ENCODE data around the gene KLC3.

Gene KLC3

DNA sequence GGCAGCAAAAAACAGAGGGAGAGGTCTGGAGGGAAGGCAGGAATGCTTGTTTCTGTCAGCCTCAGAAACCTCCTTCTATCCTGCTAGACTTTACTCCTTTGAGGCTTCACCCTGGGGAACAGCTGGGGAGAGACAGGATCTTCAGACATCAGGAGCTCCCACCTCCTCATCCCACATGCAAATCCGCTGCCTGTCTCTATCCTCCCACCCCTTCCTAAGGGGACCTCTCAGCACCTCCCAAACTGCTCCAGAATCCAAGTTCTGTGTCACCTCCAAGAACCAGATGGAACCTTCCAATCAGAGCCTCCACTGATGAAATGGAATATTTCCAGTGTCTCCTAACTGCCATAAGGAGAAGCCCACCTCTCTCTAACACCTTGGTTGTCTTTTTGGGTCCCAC lies 39.6 kb downstream of the KLC3 start:
- DNase-seq = no peak

DNA sequence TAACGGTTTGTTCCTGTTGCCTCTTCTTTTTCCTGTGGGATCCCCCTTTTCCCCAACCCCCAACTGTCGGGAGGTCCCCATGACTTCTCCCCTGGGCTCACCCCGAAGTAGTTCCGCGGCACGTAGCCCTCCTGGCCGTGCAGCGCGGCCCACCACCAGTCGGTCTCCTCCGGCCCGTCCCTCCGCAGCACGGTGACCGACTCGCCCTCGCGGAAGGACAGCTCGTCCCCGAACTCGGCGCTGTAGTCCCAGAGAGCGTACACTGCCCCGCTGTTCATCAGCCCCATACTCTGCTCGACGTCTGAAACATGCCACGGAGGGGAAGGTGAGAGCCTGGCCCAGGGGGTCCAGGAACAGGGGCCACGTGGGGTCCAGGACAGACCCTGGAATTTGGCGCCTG lies 41.9 kb downstream of the KLC3 start:
- no peak for DNase-seq

DNA sequence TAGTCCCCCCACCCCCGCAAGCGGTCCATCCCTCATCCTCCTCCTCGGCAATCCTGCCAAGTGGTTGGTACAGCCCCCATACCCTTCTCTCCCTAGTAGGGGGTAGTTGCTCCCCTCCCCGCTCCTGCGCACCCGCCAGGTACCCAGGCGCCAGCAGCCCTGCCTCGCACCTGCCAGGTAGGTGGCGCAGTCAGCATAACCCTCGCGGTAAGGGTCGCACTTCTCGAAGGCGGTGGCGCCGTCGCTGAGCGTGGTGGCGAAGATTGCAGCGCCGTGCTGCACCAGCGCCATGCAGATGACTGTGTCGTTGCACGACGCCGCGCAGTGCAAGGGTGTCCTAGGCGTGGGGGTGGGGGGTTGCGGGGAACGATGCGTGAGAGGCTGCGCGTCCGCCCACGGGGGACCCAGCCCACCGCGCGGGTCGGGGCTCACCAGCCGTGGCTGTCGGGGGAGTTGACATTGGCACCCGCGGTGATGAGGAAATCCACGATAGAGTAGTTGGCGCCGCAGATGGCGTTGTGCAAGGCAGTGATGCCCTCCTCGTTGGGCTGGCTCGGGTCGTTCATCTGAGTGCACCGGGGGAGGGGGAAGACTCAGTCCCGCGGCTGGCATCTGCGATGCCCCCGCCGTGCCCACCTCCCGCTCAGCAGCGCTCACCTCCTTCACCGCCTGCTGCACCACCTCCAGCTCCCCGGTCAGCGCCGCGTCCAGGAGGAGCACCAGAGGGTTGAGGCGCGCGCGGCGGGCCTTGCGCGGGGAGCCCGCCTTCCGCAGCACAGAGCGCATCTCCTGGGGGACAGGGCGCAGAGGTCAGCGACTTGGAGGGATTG lies 45.1 kb downstream of the KLC3 start:
- DNase-seq = peak; percentile 67

DNA sequence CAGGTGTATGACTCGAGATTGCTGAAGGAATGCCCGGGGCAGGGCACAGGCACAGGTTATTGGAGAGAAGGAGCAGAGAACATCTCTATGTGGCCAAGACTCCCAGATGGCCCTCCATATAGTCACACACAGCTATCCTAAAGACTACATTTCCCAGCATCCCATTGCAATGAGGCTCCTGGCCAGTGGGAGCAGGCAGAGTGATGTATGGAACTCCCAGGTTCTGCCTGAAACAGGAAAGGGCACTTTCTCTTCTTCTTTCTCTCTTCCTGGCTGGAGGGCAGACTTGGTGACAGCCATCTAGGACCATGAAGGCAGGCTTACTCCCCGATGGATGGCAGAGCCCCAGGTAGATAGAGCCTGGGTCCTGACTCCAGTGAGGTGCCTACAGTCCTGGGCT lies 50.8 kb downstream of the KLC3 start:
- DNase-seq = no peak

DNA sequence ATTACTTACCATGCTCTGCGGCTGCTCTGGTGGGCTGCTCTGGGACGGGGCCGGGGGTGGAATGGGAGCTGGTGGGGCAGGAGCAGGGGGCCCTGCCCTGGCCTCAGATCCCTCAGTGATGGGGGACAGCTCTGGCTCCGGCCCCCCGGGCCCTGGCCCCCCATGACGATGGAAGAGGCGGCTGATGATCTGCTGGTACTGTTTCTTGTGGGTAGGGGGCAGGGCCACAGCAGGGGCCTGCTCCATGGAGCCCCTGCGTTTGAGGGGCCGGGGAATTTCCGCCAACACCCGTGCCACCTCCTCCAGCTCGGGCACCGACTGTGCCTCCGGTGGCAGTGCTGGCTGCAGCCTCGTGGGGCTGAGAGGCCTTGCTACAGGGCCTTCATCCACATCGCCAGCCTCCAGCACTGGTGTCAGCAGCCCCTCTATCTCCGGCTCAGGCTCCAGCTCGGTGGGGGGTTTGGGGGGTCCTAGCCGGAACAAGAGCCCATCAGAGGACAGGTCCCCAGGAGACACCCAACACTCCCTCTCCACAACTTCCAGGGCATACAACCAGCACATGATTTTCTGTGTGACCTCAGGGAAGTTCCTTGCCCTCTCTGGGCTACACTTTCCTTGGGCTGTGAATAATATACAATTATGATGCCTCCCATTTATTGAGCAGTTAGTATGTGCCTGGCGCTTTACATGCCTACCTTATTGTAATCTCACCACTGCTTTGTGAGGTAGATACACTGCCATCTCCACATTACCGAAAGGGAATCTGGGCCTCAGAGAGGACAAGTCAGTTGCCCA lies 51.5 kb downstream of the KLC3 start:
- DNase-seq = no peak

DNA sequence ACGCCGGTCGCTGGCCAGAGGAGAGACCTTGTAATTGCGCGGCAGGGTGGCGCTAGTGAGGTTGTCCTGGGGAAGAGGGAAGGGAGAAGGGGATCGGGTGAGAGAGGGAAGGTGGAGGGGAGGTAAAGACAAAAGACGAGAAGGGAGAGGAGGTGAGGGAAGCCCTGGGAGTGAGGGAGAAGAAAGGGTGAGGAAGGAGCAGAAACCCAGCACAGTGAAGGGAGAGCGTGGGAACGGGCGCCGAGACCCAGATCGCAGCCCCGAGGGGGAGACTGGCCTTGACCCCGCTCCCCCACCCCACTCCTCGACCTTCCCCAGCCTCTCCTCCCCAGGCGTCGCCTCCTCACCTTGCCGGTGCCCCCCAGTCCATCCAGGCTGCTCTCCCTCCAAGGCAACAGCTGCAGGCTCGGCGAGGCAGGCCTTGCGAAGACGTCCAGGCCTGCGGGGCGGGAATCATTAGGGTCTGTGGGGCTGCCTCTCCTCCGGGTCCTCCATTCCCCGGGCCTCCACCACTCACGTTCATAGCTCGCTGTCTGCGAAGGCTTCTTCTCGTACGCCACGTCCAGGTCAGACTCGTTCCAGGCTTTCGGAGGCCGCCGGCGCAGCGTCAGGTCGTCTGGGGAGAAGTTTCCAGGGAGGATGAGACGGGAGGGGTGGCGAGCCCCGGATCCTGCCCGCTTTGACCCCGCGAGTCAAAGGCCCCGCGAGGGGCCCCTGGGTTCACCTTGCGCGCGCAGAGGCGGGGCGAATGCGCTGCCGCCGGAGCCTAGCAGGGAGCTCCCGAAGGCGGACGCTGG lies 55.5 kb downstream of the KLC3 start:
- no peak for DNase-seq

DNA sequence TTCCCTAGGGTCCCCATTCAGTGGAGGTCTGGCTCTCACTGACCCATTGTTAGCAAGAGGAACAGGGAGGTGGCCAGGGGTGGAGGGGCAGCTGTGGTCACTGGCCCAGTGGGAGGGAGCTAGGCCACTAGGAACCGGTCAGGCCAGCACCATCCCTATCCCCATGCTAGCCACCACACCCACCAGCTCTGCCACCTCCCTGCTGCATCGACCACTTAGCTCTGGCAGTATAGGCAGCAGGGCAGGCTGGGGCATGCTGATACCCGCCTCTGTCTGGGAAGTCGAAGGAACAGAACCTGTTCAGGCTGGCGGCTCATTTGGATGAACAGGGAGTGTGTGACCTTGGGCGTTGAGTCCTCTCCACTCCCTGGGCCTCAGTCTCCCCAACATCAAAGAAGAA lies 59.6 kb downstream of the KLC3 start:
- DNase-seq = no peak
